B cell (primary cell): Measurements from ENCODE around the gene CLGN. TPM values are rescaled to one million over a fixed set of nuclear protein-coding genes. Genes with fewer than 3 reads are reported as not detected.
A peak's percentile ranks its signal among the peaks of the same experiment; 100 is the strongest.

Experiments used
- ATAC-seq: fragments of 200-7000 bp; cut with Tn5 transposase; one replicate; pipeline ENCODE4 v1.10.0; 2021; ENCODE audit warnings: low read depth, mild to moderate bottlenecking, moderate number of reproducible peaks, moderate library complexity
- CTCF ChIA-PET: fragments of 350-600 bp; sonication (Branson Sonifier 250); formaldehyde crosslinking; loops from one replicate; lab custom pipeline; 2021; ENCODE audit warnings: antibody characterized with exemption, inconsistent platforms; lab: Charles Lee
- POLR2A ChIA-PET: fragments of 350-600 bp; sonication (Branson Sonifier 250); formaldehyde crosslinking; loops from one replicate; lab custom pipeline; 2021; ENCODE audit warnings: antibody characterized with exemption; lab: Charles Lee
- DNase-seq: peaks from one replicate; pipeline ENCODE4 v3.0.0; 2013
- H2AFZ ChIP-seq: 2 replicates; pipeline ENCODE4 v1.6.1; 2012; ENCODE audit warnings: mild to moderate bottlenecking, low read depth, low read length; ENCODE audit not compliant: insufficient read depth, poor library complexity, severe bottlenecking
- H3K27ac ChIP-seq, 2 donors: 1 replicate in 1 of 2; 2 replicates in 1 of 2; pipeline ENCODE4 v1.5.1; 2012 to 2013; ENCODE audit warnings: low read length in 2 of 2, mild to moderate bottlenecking in 2 of 2, moderate library complexity in 1 of 2
- H3K27me3 ChIP-seq, 4 experiments: fragments of 200-600 bp in 1 of 4; sonication (generic) in 1 of 4; replicated peaks in 1 of 4; 1 replicate in 2 of 4; 2 replicates in 2 of 4; pipeline versions ENCODE4 v1.6.1 to v1.7.0; 2013 to 2016; ENCODE audit warnings: low read length in 3 of 4, mild to moderate bottlenecking in 2 of 4, mixed read lengths in 1 of 4, moderate library complexity in 1 of 4; ENCODE audit not compliant: insufficient read depth in 4 of 4, control insufficient read depth in 3 of 4; ENCODE audit errors: control extremely low read depth in 1 of 4
- H3K36me3 ChIP-seq, 2 experiments: replicated peaks in 1 of 2; 1 replicate in 1 of 2; 2 replicates in 1 of 2; pipeline versions ENCODE4 v1.6.1 to v1.7.1; 2013; ENCODE audit warnings: low read length in 1 of 2; ENCODE audit not compliant: insufficient read depth in 2 of 2, control insufficient read depth in 1 of 2; ENCODE audit errors: control extremely low read depth in 1 of 2, extremely low read depth in 1 of 2
- H3K4me1 ChIP-seq, 2 donors: fragments of 200-600 bp in 1 of 2; sonication (generic) in 1 of 2; 1 replicate in 1 of 2; 2 replicates in 1 of 2; pipeline versions ENCODE4 v1.5.1 to v1.6.1; 2013 to 2017; ENCODE audit warnings: low read length in 2 of 2; ENCODE audit not compliant: control insufficient read depth in 2 of 2, insufficient read depth in 2 of 2
- H3K4me2 ChIP-seq: replicated peaks from 2 replicates; pipeline ENCODE3; 2012; ENCODE audit warnings: mild to moderate bottlenecking, low read depth, low read length; ENCODE audit not compliant: poor library complexity, severe bottlenecking
- H3K4me3 ChIP-seq, 5 experiments: fragments of 200-600 bp in 1 of 5; sonication (generic) in 1 of 5; 1 replicate in 3 of 5; 2 replicates in 2 of 5; pipeline versions ENCODE4 v1.5.1 to v1.7.0; 2011 to 2016; ENCODE audit warnings: low read length in 4 of 5, mild to moderate bottlenecking in 4 of 5, low read depth in 2 of 5, control low read depth in 1 of 5, moderate library complexity in 1 of 5; ENCODE audit not compliant: insufficient read depth in 1 of 5; ENCODE audit errors: control extremely low read depth in 1 of 5, extremely low read depth in 1 of 5
- H3K79me2 ChIP-seq: fragments of 200-600 bp; sonication (generic); one replicate; pipeline ENCODE4 v1.6.0; 2016; ENCODE audit warnings: low read length; ENCODE audit not compliant: control insufficient read depth, insufficient read depth
- H3K9ac ChIP-seq: fragments of 200-600 bp; sonication (generic); 2 replicates; pipeline ENCODE4 v1.6.1; 2017; ENCODE audit warnings: mild to moderate bottlenecking, low read length, moderate library complexity
- H3K9me3 ChIP-seq, 3 donors: one replicate each; pipeline versions ENCODE4 v1.6.1 to v1.7.1; 2013; ENCODE audit warnings: low read length in 2 of 3; ENCODE audit not compliant: control insufficient read depth in 2 of 3, insufficient read depth in 1 of 3; ENCODE audit errors: control extremely low read depth in 1 of 3
- H4K20me1 ChIP-seq: 2 replicates; pipeline ENCODE4 v1.6.0; 2012; ENCODE audit warnings: mild to moderate bottlenecking, low read length; ENCODE audit not compliant: insufficient read depth, control insufficient read depth, poor library complexity, severe bottlenecking
- H3K27ac Mint-ChIP-seq: one replicate; pipeline ENCODE4 v1.8.0; 2021; ENCODE audit warnings: mixed read lengths
- H3K27me3 Mint-ChIP-seq: one replicate; pipeline ENCODE4 v1.8.0; 2021; ENCODE audit warnings: mixed read lengths
- H3K4me1 Mint-ChIP-seq: one replicate; pipeline ENCODE4 v1.8.0; 2021; ENCODE audit warnings: mixed read lengths
- H3K4me3 Mint-ChIP-seq: one replicate; pipeline ENCODE4 v1.8.0; 2021; ENCODE audit warnings: mixed read lengths
- H3K9me3 Mint-ChIP-seq: one replicate; pipeline ENCODE4 v1.8.0; 2022; ENCODE audit warnings: mixed read lengths; ENCODE audit not compliant: insufficient read depth
- EZH2 ChIP-seq: IDR thresholded peaks from 2 replicates; pipeline ENCODE4 v1.6.1; 2012; ENCODE audit warnings: borderline replicate concordance, low read depth, mild to moderate bottlenecking, moderate library complexity, low read length; ENCODE audit not compliant: insufficient read depth, poor library complexity, severe bottlenecking
- WGBS: methylation state at CpG from one replicate; pipeline ENCODE4 v1.1.5; 2013; ENCODE audit warnings: missing lambda C conversion rate; ENCODE audit not compliant: insufficient coverage; 5-methylcytosine and 5-hydroxymethylcytosine counted together
- intact Hi-C: fragments of 100-400 bp; cut with micrococcal nuclease; formaldehyde crosslinking; loops from one replicate; pipeline ENCODE4 v1.10.0; 2022
- polyA minus RNA-seq: library from RNA; depleted of rRNA, polyadenylated mRNA; stranded (reverse); fragments of >200 nt; gene quantifications from 2 replicates; pipeline ENCODE4 v1.2.3, GENCODE V29; 2012
- polyA plus RNA-seq: library from polyadenylated mRNA; depleted of rRNA; stranded (reverse); fragments of >200 nt; gene quantifications from 2 replicates; pipeline ENCODE4 v1.2.3, GENCODE V29; 2012
- total RNA-seq, 2 donors: library from RNA; stranded (reverse); fragments of 120-200 nt in 1 of 2; gene quantifications; 1 replicate in 1 of 2; 2 replicates in 1 of 2; pipeline versions ENCODE4 v1.2.3 to v1.2.4, GENCODE V29; 2013 to 2022
- TF ChIP-seq, protein P1 (sequence below): fragments of 200-600 bp; IDR thresholded peaks from one replicate; pipeline ENCODE4 v1.8.0; 2022; ENCODE audit warnings: antibody characterized with exemption, mild to moderate bottlenecking

The CLGN gene, protein sequence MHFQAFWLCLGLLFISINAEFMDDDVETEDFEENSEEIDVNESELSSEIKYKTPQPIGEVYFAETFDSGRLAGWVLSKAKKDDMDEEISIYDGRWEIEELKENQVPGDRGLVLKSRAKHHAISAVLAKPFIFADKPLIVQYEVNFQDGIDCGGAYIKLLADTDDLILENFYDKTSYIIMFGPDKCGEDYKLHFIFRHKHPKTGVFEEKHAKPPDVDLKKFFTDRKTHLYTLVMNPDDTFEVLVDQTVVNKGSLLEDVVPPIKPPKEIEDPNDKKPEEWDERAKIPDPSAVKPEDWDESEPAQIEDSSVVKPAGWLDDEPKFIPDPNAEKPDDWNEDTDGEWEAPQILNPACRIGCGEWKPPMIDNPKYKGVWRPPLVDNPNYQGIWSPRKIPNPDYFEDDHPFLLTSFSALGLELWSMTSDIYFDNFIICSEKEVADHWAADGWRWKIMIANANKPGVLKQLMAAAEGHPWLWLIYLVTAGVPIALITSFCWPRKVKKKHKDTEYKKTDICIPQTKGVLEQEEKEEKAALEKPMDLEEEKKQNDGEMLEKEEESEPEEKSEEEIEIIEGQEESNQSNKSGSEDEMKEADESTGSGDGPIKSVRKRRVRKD
- total RNA-seq (0.15 TPM in 1 of 2 replicates, not detected in the other), polyA plus RNA-seq (0.09 TPM in 1 of 2 replicates, not detected in the other), polyA minus RNA-seq (not detected in 2 replicates)
- total RNA-seq (2013), result 0.14 TPM

DNA sequence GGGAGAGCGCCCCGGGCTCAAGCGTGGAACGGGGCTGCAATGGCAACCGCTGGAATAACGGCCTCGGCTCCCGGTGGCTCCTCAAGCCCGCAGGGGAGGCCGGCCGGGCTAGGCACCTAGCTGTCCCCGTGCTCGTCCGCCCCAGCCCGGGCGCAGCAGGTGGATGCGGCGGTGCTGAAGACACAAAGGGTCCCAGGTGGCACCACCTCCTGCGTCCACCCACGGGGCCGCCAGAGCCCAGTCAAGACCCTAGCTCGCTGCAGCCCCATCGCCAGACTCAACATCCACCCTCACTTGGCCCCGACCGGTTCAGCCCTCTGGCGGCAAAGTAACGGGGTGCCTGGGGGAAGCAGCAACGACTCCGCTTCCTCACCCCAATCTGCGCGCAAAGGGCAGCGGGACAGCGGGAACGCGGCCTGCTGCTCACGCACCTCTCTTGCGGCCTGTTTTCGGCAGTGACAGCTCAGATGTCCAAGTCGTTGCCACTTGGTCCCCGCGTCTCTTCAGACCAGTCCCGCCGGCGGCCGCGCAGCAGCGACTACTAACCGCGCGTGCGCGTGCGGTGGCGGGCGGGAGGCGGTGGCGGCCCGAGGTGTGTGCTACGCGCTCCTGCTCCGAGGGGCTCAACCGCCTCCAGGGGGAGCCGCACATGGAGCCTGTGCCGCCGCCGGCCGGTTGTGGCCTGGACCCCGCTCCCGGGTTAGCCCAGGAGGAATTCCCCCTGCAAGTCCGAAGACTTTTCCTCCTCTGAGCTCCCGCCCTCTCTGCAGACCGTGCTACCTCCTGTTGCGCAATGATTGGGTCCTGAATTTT is at the start of gene CLGN:
Gene CLGN, minus strand, starts transcription at position 543 of the 813 bp plus-strand sequence. CDS start 14,570 bp downstream, outside the sequence.
- Histone ChIP-seq H3K27ac (no peak within 1 kb of the TSS), H4K20me1 (no peaks in the 10 kb centered on the region), H3K4me3 (peak within 1 kb of the TSS; percentile 31 to 66 (median 53)), H3K27me3 (peaks cover 0 to 23% (median 6%) of the 10 kb centered on the region in 4 experiments), H3K79me2 (no peaks in the 10 kb centered on the region), H3K9me3 (no peaks in the 10 kb centered on the region), H3K36me3 (no peaks in the 10 kb centered on the region), H3K4me1 (peaks cover 13% of the 10 kb centered on the region in 2 donors), H3K9ac (peak within 1 kb of the TSS; percentile 60), H2AFZ (peak within 1 kb of the TSS; percentile 80), H3K4me2 (peak within 1 kb of the TSS; percentile 83)
- Mint-ChIP-seq H3K27me3 (peaks cover 33% of the 10 kb centered on the region), H3K4me3 (peak within 1 kb of the TSS; percentile 78), H3K9me3 (no peaks in the 10 kb centered on the region), H3K4me1 (peaks cover 11% of the 10 kb centered on the region), H3K27ac (no peak within 1 kb of the TSS)
- peak; percentile 76 for DNase-seq
- intact Hi-C loops, result no loop called here
- WGBS, result 1% methylated on average over 67 of the region's 73 CpGs
- ChIA-PET POLR2A (no interaction called here), CTCF (interaction anchor here (0.6 to 1.9 kb wide), 7 partner anchors 9 to 1132 kb away, joined by 3 to 7 read pairs (median 3); partner anchors contain the start of gene SCOC)
- TF ChIP-seq EZH2, result no peak
- TF ChIP-seq, protein P1, sequence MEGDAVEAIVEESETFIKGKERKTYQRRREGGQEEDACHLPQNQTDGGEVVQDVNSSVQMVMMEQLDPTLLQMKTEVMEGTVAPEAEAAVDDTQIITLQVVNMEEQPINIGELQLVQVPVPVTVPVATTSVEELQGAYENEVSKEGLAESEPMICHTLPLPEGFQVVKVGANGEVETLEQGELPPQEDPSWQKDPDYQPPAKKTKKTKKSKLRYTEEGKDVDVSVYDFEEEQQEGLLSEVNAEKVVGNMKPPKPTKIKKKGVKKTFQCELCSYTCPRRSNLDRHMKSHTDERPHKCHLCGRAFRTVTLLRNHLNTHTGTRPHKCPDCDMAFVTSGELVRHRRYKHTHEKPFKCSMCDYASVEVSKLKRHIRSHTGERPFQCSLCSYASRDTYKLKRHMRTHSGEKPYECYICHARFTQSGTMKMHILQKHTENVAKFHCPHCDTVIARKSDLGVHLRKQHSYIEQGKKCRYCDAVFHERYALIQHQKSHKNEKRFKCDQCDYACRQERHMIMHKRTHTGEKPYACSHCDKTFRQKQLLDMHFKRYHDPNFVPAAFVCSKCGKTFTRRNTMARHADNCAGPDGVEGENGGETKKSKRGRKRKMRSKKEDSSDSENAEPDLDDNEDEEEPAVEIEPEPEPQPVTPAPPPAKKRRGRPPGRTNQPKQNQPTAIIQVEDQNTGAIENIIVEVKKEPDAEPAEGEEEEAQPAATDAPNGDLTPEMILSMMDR, result peak; percentile 32
- ATAC-seq, result peak; percentile 84
